MM.1S (cell line): ENCODE results near the gene CEP19.

Experiments used
- DNase-seq: peaks from one replicate; pipeline ENCODE4 v3.0.0-alpha.2; 2015
- H2AFZ ChIP-seq: fragments of 300-600 bp; sonication (generic); 2 replicates; pipeline ENCODE4 v1.6.0; 2016; ENCODE audit warnings: antibody characterized with exemption, low read length
- H3F3A ChIP-seq: fragments of 300-600 bp; sonication (generic); 2 replicates; pipeline ENCODE4 v1.6.1; 2016; ENCODE audit warnings: mild to moderate bottlenecking, antibody characterized with exemption, low read length, moderate library complexity, mixed read lengths; ENCODE audit not compliant: insufficient read depth
- H3K27ac ChIP-seq: fragments of 300-600 bp; sonication (generic); 2 replicates; pipeline ENCODE4 v1.5.1; 2016; ENCODE audit warnings: mild to moderate bottlenecking, low read length
- H3K27me3 ChIP-seq: fragments of 300-600 bp; sonication (generic); replicated peaks from 2 replicates; pipeline ENCODE4 v1.6.0; 2016; ENCODE audit warnings: low read length; ENCODE audit not compliant: insufficient read depth
- H3K36me3 ChIP-seq: fragments of 300-600 bp; sonication (generic); replicated peaks from 2 replicates; pipeline ENCODE4 v1.6.1; 2016; ENCODE audit warnings: mild to moderate bottlenecking, low read length, mixed read lengths; ENCODE audit not compliant: insufficient read depth
- H3K4me1 ChIP-seq: fragments of 300-600 bp; sonication (generic); 2 replicates; pipeline ENCODE4 v1.6.1; 2016; ENCODE audit warnings: low read length, mixed read lengths
- H3K4me2 ChIP-seq: fragments of 300-600 bp; sonication (generic); 2 replicates; pipeline ENCODE4 v1.6.0; 2016; ENCODE audit warnings: low read depth, low read length
- H3K4me3 ChIP-seq: fragments of 300-600 bp; sonication (generic); 2 replicates; pipeline ENCODE4 v1.5.1; 2016; ENCODE audit warnings: low read length, mixed read lengths
- H3K79me2 ChIP-seq: fragments of 300-600 bp; sonication (generic); 2 replicates; pipeline ENCODE4 v1.6.1; 2016; ENCODE audit warnings: mixed run types, low read length, mixed read lengths
- H3K9ac ChIP-seq: fragments of 300-600 bp; sonication (generic); 2 replicates; pipeline ENCODE4 v1.6.1; 2016; ENCODE audit warnings: low read length, mixed read lengths
- H3K9me2 ChIP-seq: fragments of 300-600 bp; sonication (generic); replicated peaks from 2 replicates; pipeline ENCODE4 v1.6.1; 2016; ENCODE audit warnings: mild to moderate bottlenecking, low read length, mixed read lengths; ENCODE audit not compliant: insufficient read depth
- H3K9me3 ChIP-seq: fragments of 300-600 bp; sonication (generic); replicated peaks from 2 replicates; pipeline ENCODE4 v1.6.1; 2016; ENCODE audit warnings: mild to moderate bottlenecking, low read length, mixed read lengths; ENCODE audit not compliant: insufficient read depth
- H4K20me1 ChIP-seq: fragments of 300-600 bp; sonication (generic); 2 replicates; pipeline ENCODE4 v1.6.1; 2016; ENCODE audit warnings: mild to moderate bottlenecking, low read length, moderate library complexity, mixed read lengths; ENCODE audit not compliant: insufficient read depth
- CTCF ChIP-seq: fragments of 300-600 bp; sonication (generic); IDR thresholded peaks from 2 replicates; pipeline ENCODE4 v1.5.1; 2016; ENCODE audit warnings: antibody characterized with exemption, low read length, mixed read lengths
- EZH2 ChIP-seq: fragments of 300-600 bp; sonication (generic); optimal IDR thresholded peaks from 2 replicates; pipeline ENCODE3; 2017; ENCODE audit warnings: low read depth, mild to moderate bottlenecking, antibody characterized with exemption, low read length, mixed read lengths
- EZH2phosphoT487 ChIP-seq: fragments of 300-600 bp; sonication (generic); IDR thresholded peaks from 2 replicates; pipeline ENCODE4 v1.6.1; 2018; ENCODE audit warnings: antibody characterized with exemption, low read length

CEP19 gene

GRCh38 chr3:196694941-196695848 lies 16.9 kb downstream of the CEP19 start:
- Histone ChIP-seq H3K9me3 (no peaks in the 10 kb centered on the region), H3F3A (no peaks in the 10 kb centered on the region), H3K27me3 (no peaks in the 10 kb centered on the region), H3K4me3 (no peak overlapping the region), H3K79me2 (no peaks in the 10 kb centered on the region), H3K9me2 (no peaks in the 10 kb centered on the region), H3K36me3 (no peaks in the 10 kb centered on the region), H2AFZ (no peak overlapping the region), H3K27ac (no peak overlapping the region), H3K9ac (no peak overlapping the region), H3K4me2 (no peak overlapping the region), H3K4me1 (no peaks in the 10 kb centered on the region), H4K20me1 (no peaks in the 10 kb centered on the region)
- no peak for DNase-seq
- TF ChIP-seq CTCF (no peak), EZH2phosphoT487 (no peak), EZH2 (no peak)

- Histone ChIP-seq H3K9ac (no peak overlapping the region), H3K4me2 (no peak overlapping the region), H3K27ac (no peak overlapping the region), H3K9me3 (no peaks in the 10 kb centered on the region), H3K36me3 (no peaks in the 10 kb centered on the region), H3K27me3 (no peaks in the 10 kb centered on the region), H3K79me2 (no peaks in the 10 kb centered on the region), H3K4me1 (no peaks in the 10 kb centered on the region), H4K20me1 (no peaks in the 10 kb centered on the region), H3K9me2 (no peaks in the 10 kb centered on the region), H3K4me3 (no peak overlapping the region), H2AFZ (no peak overlapping the region), H3F3A (no peaks in the 10 kb centered on the region)
- TF ChIP-seq CTCF = no peak
- TF ChIP-seq EZH2phosphoT487 = no peak
- TF ChIP-seq EZH2 = no peak
- DNase-seq = no peak
Observed at GRCh38 chr3:196694202-196694638, 17.8 kb downstream of the CEP19 start.

GRCh38 chr3:196691386-196691785 lies 20.7 kb downstream of the CEP19 start:
- no peak overlapping the region for H3K4me3 ChIP-seq
- H3F3A ChIP-seq = no peaks in the 10 kb centered on the region
- no peaks in the 10 kb centered on the region for H3K4me1 ChIP-seq
- no peaks in the 10 kb centered on the region for H3K9me2 ChIP-seq
- no peak overlapping the region for H3K4me2 ChIP-seq
- no peak overlapping the region for H3K27ac ChIP-seq
- DNase-seq = no peak
- H2AFZ ChIP-seq = no peak overlapping the region
- H3K9me3 ChIP-seq = no peaks in the 10 kb centered on the region
- H3K27me3 ChIP-seq = no peaks in the 10 kb centered on the region
- H3K79me2 ChIP-seq = no peaks in the 10 kb centered on the region
- no peak for TF ChIP-seq EZH2
- H3K36me3 ChIP-seq = no peaks in the 10 kb centered on the region
- no peaks in the 10 kb centered on the region for H4K20me1 ChIP-seq
- no peak overlapping the region for H3K9ac ChIP-seq
